ENCODE data around the gene GPX6.
"Not testable (repeated sequence)": the region's sequence is repeated elsewhere in the genome, so short reads cannot be mapped to it uniquely, and the experiment has no call there.

Gene GPX6

GRCh38 chr6:28478518-28478917, 37.1 kb downstream of the GPX6 start:
- no peak for DNase-seq

- no peak for DNase-seq
Observed at GRCh38 chr6:28474441-28475219, 41.0 kb downstream of the GPX6 start.

GRCh38 chr6:28469153-28469745, 46.3 kb downstream of the GPX6 start:
- DNase-seq = not testable (repeated sequence)

GRCh38 chr6:28468056-28468455, 47.5 kb downstream of the GPX6 start:
- DNase-seq = no peak

- no peak for DNase-seq
Observed at GRCh38 chr6:28462401-28462800, 53.2 kb downstream of the GPX6 start.

GRCh38 chr6:28458568-28458967, 57.0 kb downstream of the GPX6 start:
- DNase-seq = no peak

All from effector CD8-positive, alpha-beta T cell (primary cell).